Measurements from ENCODE around the gene WDR48. TPM values are rescaled to one million over a fixed set of nuclear protein-coding genes. Genes with fewer than 3 reads are reported as not detected.

Gene WDR48
- total RNA-seq, 1 donor from 2014 or later: 36.7 TPM

DNA sequence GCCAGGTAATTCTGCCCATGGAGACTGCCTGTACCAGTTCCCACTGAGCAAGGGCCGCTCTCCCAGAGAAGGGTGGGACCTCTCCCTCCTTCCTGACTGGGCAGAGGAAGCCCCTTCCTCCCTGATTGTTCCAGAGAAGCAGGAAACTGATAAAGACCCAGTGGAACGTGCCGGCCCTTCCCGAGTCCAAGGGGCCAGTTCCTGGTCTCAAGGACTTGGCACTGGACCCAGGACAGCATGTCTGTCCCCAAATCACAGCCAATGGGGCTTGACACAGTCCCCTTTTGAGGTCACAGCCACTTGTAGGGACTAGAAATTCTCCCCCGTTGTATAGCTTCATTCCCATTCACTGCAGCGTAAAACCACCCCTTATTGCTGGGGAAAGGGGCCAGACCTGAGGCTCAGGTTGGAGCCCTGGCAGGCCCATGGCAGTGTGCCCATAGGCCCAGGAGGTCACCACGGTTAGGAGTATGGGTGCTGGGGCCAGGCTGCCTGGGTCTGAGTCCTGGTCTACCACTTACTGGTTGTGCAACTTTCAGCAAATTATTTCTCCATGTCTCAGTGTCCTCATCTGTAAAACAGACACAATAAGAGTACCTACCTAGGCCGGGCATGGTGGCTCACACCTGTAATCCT, 83.5 kb downstream of the WDR48 start:
- DNase-seq (peak; percentile 83), ATAC-seq (peak; percentile 70)
- intact Hi-C loops (cut with DNase I): no loop called here
- TF ChIP-seq, protein P1, sequence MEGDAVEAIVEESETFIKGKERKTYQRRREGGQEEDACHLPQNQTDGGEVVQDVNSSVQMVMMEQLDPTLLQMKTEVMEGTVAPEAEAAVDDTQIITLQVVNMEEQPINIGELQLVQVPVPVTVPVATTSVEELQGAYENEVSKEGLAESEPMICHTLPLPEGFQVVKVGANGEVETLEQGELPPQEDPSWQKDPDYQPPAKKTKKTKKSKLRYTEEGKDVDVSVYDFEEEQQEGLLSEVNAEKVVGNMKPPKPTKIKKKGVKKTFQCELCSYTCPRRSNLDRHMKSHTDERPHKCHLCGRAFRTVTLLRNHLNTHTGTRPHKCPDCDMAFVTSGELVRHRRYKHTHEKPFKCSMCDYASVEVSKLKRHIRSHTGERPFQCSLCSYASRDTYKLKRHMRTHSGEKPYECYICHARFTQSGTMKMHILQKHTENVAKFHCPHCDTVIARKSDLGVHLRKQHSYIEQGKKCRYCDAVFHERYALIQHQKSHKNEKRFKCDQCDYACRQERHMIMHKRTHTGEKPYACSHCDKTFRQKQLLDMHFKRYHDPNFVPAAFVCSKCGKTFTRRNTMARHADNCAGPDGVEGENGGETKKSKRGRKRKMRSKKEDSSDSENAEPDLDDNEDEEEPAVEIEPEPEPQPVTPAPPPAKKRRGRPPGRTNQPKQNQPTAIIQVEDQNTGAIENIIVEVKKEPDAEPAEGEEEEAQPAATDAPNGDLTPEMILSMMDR (IDR thresholded peaks at IDR 0.05): no peak
- Histone ChIP-seq H3K27me3 (no peaks in the 10 kb centered on the region), H3K9me3 (no peaks in the 10 kb centered on the region), H3K4me3 (no peak overlapping the region), H3K36me3 (peaks cover 4% of the 10 kb centered on the region), H3K27ac (peak overlapping the region; percentile 58), H3K4me1 (peaks cover 45% of the 10 kb centered on the region)

DNA sequence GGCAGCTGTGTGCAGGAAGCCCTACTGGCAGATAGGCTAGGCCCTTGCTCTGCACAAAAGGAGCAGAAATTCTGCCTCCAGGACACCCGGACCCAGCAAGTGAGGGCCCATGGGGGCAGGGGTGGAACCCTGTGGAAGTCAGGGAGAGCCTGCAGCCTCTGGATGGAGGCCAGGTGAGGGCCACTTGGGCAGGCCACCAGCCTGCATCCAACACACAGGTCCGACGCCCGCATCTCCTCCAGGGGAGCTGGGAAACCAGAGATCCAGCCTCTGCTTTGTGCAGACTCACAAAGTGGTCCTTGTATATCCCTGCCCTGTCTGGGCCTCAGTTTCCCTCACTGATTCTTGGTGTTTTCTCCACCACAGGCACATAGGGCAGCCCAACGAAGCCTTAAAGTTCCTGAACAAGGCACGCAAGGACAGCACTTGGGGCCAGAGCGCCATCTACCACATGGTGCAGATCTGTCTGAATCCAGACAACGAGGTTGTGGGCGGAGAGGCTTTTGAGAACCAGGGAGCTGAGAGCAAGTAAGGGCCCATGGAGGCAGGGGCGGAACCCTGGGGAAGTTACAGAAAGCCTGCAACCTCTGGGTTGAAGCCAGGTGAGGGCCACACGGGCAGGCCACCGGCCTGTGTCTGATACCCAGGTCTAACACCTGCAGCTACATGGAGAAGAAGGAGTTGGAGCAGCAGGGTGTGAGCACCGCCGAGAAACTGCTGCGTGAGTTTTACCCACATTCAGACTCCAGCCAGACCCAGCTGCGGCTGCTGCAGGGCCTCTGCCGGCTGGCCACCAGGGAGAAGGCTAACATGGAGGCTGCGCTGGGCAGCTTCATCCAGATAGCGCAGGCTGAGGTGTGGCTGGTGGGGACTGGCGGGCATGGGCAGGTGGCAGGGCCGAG, 85.0 kb downstream of the WDR48 start:
- no peaks in the 10 kb centered on the region for H3K27me3 ChIP-seq
- H3K36me3 ChIP-seq: peaks cover 13% of the 10 kb centered on the region
- intact Hi-C loops (cut with DNase I): no loop called here
- TF ChIP-seq, protein P1 (IDR thresholded peaks at IDR 0.05): no peak
- H3K4me1 ChIP-seq: peaks cover 60% of the 10 kb centered on the region
- no peak overlapping the region for H3K4me3 ChIP-seq
- no peaks in the 10 kb centered on the region for H3K9me3 ChIP-seq
- ATAC-seq: no peak
- no peak for DNase-seq
- H3K27ac ChIP-seq: no peak overlapping the region

DNA sequence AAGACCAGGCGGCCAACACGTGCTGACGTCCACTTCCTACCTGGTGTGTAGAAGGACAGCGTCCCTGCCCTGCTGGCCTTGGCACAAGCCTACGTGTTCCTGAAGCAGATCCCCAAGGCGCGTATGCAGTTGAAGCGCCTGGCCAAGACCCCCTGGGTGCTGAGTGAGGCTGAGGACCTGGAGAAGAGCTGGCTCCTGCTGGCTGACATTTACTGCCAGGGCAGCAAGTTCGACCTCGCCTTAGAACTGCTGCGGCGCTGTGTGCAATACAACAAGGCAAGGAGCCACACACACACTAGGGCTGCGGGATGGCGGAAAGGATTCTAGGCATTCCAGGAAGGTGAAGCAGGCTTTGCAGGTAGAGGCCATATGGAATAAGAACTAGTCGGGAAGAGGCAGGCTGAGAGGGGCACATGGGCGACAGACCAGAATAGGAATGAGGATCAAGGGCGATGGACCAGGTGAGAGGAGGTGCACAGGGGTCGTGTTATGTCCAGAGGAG, 85.7 kb downstream of the WDR48 start:
- TF ChIP-seq, protein P1 (IDR thresholded peaks at IDR 0.05): no peak
- intact Hi-C loops (cut with DNase I): no loop called here
- Histone ChIP-seq H3K36me3 (peaks cover 20% of the 10 kb centered on the region), H3K4me3 (no peak overlapping the region), H3K9me3 (no peaks in the 10 kb centered on the region), H3K27ac (no peak overlapping the region), H3K4me1 (peaks cover 66% of the 10 kb centered on the region), H3K27me3 (no peaks in the 10 kb centered on the region)
- DNase-seq (no peak), ATAC-seq (no peak)

DNA sequence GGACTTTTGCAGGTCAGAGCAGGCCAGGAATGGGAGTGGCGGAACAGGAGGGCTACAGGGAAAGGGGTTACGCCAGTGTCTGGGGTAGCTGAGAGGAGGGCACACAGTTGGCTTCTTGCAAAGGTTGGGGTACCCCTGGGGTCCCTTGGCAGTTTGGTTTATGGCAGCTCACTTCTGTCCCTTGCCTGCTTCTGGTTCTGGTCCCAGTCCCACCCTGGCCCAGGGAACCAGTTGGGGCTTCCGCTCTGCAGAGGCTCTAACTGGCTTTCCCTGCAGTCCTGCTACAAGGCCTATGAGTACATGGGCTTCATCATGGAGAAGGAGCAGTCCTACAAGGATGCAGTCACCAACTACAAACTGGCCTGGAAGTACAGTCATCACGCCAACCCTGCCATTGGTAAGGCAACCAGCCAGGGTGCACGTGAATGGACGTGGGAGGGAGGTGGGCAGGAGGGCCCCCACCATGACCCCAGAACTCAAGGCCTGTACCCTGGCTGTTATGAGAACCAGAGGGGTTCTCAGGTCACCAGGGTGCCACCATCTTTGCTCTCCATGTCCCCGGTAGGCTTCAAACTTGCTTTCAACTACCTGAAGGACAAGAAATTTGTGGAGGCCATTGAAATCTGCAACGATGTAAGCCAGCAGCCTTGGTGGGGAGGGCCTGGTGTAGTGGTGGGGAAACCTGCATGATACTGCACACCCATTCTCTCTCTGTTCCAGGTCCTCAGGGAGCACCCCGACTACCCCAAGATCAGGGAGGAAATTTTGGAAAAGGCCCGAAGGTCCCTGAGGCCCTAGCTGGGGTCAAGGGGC, 86.4 kb downstream of the WDR48 start:
- Histone ChIP-seq H3K36me3 (peaks cover 27% of the 10 kb centered on the region), H3K4me3 (no peak overlapping the region), H3K9me3 (no peaks in the 10 kb centered on the region), H3K27me3 (no peaks in the 10 kb centered on the region), H3K27ac (no peak overlapping the region), H3K4me1 (peaks cover 66% of the 10 kb centered on the region)
- intact Hi-C loops (cut with DNase I): no loop called here
- DNase-seq (no peak), ATAC-seq (no peak)
- TF ChIP-seq, protein P1 (IDR thresholded peaks at IDR 0.05): no peak

DNA sequence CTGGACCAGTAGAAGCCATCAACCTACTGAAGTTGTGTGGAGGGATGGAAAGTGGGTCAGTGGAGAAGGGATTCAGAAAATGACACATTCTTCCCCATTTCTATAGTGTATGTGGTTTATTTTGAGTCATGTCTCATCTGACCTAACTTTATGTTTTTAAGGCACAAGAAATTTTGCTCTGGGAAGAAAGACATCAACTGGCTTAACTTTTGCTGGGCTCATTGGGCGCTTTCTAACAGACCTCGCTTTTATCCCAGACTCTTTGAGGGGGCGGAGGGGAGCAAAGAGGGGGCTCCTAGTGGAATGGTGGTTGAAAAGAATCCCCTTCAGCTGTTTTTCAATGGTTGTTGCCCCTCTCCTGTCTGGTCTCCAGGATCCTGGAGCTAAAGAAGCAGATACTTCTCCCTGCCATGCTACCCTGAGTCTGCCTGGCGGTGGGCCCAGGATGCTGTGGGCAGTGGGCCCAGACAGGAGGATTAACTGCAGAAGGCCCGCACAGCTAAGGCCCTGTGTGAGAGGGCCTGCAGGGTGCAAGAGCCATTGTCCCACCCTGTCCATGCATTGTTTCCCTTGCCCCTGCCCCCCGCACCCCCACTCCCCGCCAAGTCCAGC, 87.1 kb downstream of the WDR48 start:
- no peak for ATAC-seq
- peaks cover 34% of the 10 kb centered on the region for H3K36me3 ChIP-seq
- intact Hi-C loops (cut with DNase I): no loop called here
- no peaks in the 10 kb centered on the region for H3K27me3 ChIP-seq
- no peaks in the 10 kb centered on the region for H3K9me3 ChIP-seq
- no peak overlapping the region for H3K27ac ChIP-seq
- H3K4me1 ChIP-seq: peaks cover 63% of the 10 kb centered on the region
- DNase-seq: no peak
- TF ChIP-seq, protein P1 (IDR thresholded peaks at IDR 0.05): no peak
- H3K4me3 ChIP-seq: no peak overlapping the region

All from upper lobe of right lung (tissue), 1 donor.